HepG2 (cell line): ENCODE data around the gene SERINC5. TPM values are rescaled to one million over a fixed set of nuclear protein-coding genes. Genes with fewer than 3 reads are reported as not detected.

ENCODE experiments used
- ATF7 ChIP-seq, 2 experiments: fragments of 450-650 bp in 1 of 2; sonication (generic) in 1 of 2; formaldehyde crosslinking in 1 of 2; IDR thresholded peaks; 2 replicates each; pipeline versions ENCODE4 v1.4.0 to v1.6.1; 2016 to 2020; ENCODE audit warnings: antibody characterized with exemption in 1 of 2, mild to moderate bottlenecking in 1 of 2, missing genetic modification reagents in 1 of 2
- CAMTA2 ChIP-seq: sonication (generic); formaldehyde crosslinking; IDR thresholded peaks from 2 replicates; pipeline ENCODE4 v1.4.0; 2020; ENCODE audit warnings: mild to moderate bottlenecking, missing genetic modification reagents, borderline replicate concordance
- CBX5 ChIP-seq: sonication (generic); formaldehyde crosslinking; IDR thresholded peaks from 2 replicates; pipeline ENCODE4 v1.4.0; 2020; ENCODE audit warnings: missing genetic modification reagents, borderline replicate concordance
- CHD4 ChIP-seq: fragments of 200-600 bp; sonication (generic); IDR thresholded peaks from 2 replicates; pipeline ENCODE4 v1.7.0; 2017; ENCODE audit warnings: mild to moderate bottlenecking, low read length, borderline replicate concordance
- ELF3 ChIP-seq: IDR thresholded peaks from 2 replicates; pipeline ENCODE4 v1.6.1; 2016; ENCODE audit warnings: missing genetic modification reagents, missing compliant biosample characterization
- ETV6 ChIP-seq: sonication (generic); formaldehyde crosslinking; conservative IDR thresholded peaks from 2 replicates; pipeline ENCODE4 v1.4.0; 2020; ENCODE audit warnings: missing genetic modification reagents
- HNF4A ChIP-seq: sonication (generic); formaldehyde crosslinking; IDR thresholded peaks from 2 replicates; pipeline ENCODE4 v1.4.0; 2020; ENCODE audit warnings: missing genetic modification reagents
- KDM3A ChIP-seq: IDR thresholded peaks from 2 replicates; pipeline ENCODE4 v1.6.1; 2018; ENCODE audit warnings: low read depth, missing compliant biosample characterization
- KDM4B ChIP-seq: sonication (generic); formaldehyde crosslinking; IDR thresholded peaks from 2 replicates; pipeline ENCODE4 v1.4.0; 2020; ENCODE audit warnings: missing genetic modification reagents
- NR2F6 ChIP-seq, 2 experiments: IDR thresholded peaks; 2 replicates each; pipeline ENCODE4 v1.6.1; 2016; ENCODE audit warnings: antibody characterized with exemption in 1 of 2, mild to moderate bottlenecking in 1 of 2
- RXRB ChIP-seq: IDR thresholded peaks from 2 replicates; pipeline ENCODE4 v1.6.1; 2016; ENCODE audit warnings: borderline replicate concordance, missing genetic modification reagents, missing compliant biosample characterization
- SP4 ChIP-seq: sonication (generic); formaldehyde crosslinking; IDR thresholded peaks from 2 replicates; pipeline ENCODE4 v1.8.1; 2023; ENCODE audit warnings: mild to moderate bottlenecking, missing genetic modification reagents
- TFDP1 ChIP-seq: IDR thresholded peaks from 2 replicates; pipeline ENCODE4 v1.6.1; 2016; ENCODE audit warnings: missing compliant biosample characterization, missing genetic modification reagents, borderline replicate concordance
- ZBTB10 ChIP-seq: sonication (generic); formaldehyde crosslinking; IDR thresholded peaks from 2 replicates; pipeline ENCODE4 v1.4.0; 2020; ENCODE audit warnings: missing genetic modification reagents, borderline replicate concordance
- ZNF205 ChIP-seq: IDR thresholded peaks from 2 replicates; pipeline ENCODE4 v1.6.1; 2018; ENCODE audit warnings: missing biosample characterization, missing genetic modification reagents
- ZNF280B ChIP-seq: sonication (generic); formaldehyde crosslinking; IDR thresholded peaks from 2 replicates; pipeline ENCODE4 v1.5.0; 2020; ENCODE audit warnings: missing genetic modification reagents, mild to moderate bottlenecking, borderline replicate concordance
- ZNF44 ChIP-seq: sonication (generic); formaldehyde crosslinking; IDR thresholded peaks from 2 replicates; pipeline ENCODE4 v1.5.1; 2020; ENCODE audit warnings: mild to moderate bottlenecking, missing genetic modification reagents
- ZNF644 ChIP-seq: IDR thresholded peaks from 2 replicates; pipeline ENCODE4 v1.6.1; 2016; ENCODE audit warnings: low read depth
- ZNF766 ChIP-seq: sonication (generic); formaldehyde crosslinking; IDR thresholded peaks from 2 replicates; pipeline ENCODE4 v1.5.0; 2020; ENCODE audit warnings: missing genetic modification reagents, borderline replicate concordance
- polyA plus RNA-seq, 8 experiments: library from polyadenylated mRNA; depleted of rRNA in 3 of 8; stranded (reverse) in 7 of 8; unstranded in 1 of 8; fragments of >200 nt; fragmentation: Illumina TruSeq in 4 of 8; extraction: Trizol in 4 of 8; gene quantifications; 2 replicates each; pipeline versions ENCODE4 v1.2.1 to v1.2.3, GENCODE V29; 2011 to 2016; ENCODE audit warnings: low read depth in 4 of 8, missing spikeins in 1 of 8, mixed read lengths in 1 of 8; ENCODE audit not compliant: insufficient read depth in 1 of 8
- total RNA-seq, 5 experiments: library from RNA; depleted of rRNA; stranded (reverse); fragments of >200 nt; fragmentation: Illumina TruSeq; extraction: Trizol; gene quantifications; 2 replicates each; pipeline ENCODE4 v1.2.3, GENCODE V29; 2016; ENCODE audit warnings: low read depth in 1 of 5
- TF ChIP-seq, protein P1 (sequence below): sonication (generic); formaldehyde crosslinking; conservative IDR thresholded peaks from 2 replicates; pipeline ENCODE4 v1.8.0; 2022; ENCODE audit warnings: missing genetic modification reagents

The SERINC5 gene
- total and polyA plus RNA-seq, 2 of the 13 experiments (the other 11 are each of a cell fraction or from before 2014, with no cell fraction given) = 17.3 to 22.8 TPM

- TF ChIP-seq ATF7 (IDR thresholded peaks at IDR 0.05) (0 out of 2 replicates have a peak, but pooled peaks have one; percentile 42), ATF7 (CRISPR knock-in tag; IDR thresholded peaks at IDR 0.05) (peak; percentile 83), ELF3 (CRISPR knock-in tag) (peak; percentile 51; the same call in 1 of the 2 replicates), ZBTB10 (CRISPR knock-in tag) (0 out of 2 replicates have a peak, but pooled peaks have one; percentile 39), ETV6 (CRISPR knock-in tag) (no peak), ZNF205 (0 out of 2 replicates have a peak, but pooled peaks have one; percentile 41), TFDP1 (CRISPR knock-in tag) (no peak), RXRB (CRISPR knock-in tag) (peak; percentile 94), ZNF644 (CRISPR knock-in tag) (0 out of 2 replicates have a peak, but pooled peaks have one; percentile 44), HNF4A (CRISPR knock-in tag) (peak; percentile 70), ZNF766 (CRISPR knock-in tag) (no peak), CHD4 (0 out of 2 replicates have a peak, but pooled peaks have one; percentile 32), ZNF44 (CRISPR knock-in tag) (no peak), CBX5 (CRISPR knock-in tag) (no peak; the same call in 1 of the 2 replicates), NR2F6 (IDR thresholded peaks at IDR 0.05) (peak; percentile 56; the same call in 1 of the 2 replicates), NR2F6 (CRISPR knock-in tag; IDR thresholded peaks at IDR 0.05) (0 out of 2 replicates have a peak, but pooled peaks have one; percentile 47), KDM4B (CRISPR knock-in tag) (0 out of 2 replicates have a peak, but pooled peaks have one; percentile 22), SP4 (CRISPR knock-in tag) (no peak), KDM3A (CRISPR knock-in tag) (0 out of 2 replicates have a peak, but pooled peaks have one; percentile 50), ZNF280B (CRISPR knock-in tag) (no peak), CAMTA2 (CRISPR knock-in tag) (0 out of 2 replicates have a peak, but pooled peaks have one; percentile 29)
- TF ChIP-seq, protein P1, sequence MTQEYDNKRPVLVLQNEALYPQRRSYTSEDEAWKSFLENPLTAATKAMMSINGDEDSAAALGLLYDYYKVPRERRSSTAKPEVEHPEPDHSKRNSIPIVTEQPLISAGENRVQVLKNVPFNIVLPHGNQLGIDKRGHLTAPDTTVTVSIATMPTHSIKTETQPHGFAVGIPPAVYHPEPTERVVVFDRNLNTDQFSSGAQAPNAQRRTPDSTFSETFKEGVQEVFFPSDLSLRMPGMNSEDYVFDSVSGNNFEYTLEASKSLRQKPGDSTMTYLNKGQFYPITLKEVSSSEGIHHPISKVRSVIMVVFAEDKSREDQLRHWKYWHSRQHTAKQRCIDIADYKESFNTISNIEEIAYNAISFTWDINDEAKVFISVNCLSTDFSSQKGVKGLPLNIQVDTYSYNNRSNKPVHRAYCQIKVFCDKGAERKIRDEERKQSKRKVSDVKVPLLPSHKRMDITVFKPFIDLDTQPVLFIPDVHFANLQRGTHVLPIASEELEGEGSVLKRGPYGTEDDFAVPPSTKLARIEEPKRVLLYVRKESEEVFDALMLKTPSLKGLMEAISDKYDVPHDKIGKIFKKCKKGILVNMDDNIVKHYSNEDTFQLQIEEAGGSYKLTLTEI (CRISPR knock-in tag) = no peak
These were observed 150.0 kb downstream of the SERINC5 start (continued) for GRCh38 chr5:80105698-80106439.
